NCI-H510A treated with DMSO at 0.1 percent for 48 hours (cell line): ENCODE data around the gene DUSP2.
A peak's percentile ranks its signal among the peaks of the same experiment; 100 is the strongest.

Experiments
- DNase-seq: peaks from one replicate; lab custom pipeline; 2025; lab: John Stamatoyannopoulos, UW

DUSP2 gene

GRCh38 chr2:96131813-96132745, 13.2 kb downstream of the DUSP2 start:
- DNase-seq: no peak

- no peak for DNase-seq
Observed at GRCh38 chr2:96131152-96131812, 14.0 kb downstream of the DUSP2 start.

DNA sequence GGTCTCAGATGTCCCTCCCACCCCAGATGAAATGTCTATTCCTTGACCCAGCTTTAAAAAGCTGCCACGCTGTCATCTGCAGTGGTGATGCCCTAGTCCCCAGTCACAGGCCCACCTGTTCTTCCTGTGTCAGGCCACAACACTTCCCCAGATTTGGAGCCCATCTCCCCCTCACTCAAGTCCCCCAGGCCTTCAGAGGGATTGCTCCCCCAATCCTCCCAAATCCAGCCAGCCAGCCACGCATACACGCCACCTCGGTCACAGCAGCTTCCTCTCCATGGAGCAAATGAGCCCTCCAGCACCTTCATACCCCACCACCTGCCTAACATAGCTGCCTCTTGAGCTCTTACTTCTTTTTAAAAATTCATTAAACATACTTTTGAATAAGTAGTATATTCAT, 14.8 kb downstream of the DUSP2 start:
- no peak for DNase-seq

GRCh38 chr2:96129528-96130120, 15.6 kb downstream of the DUSP2 start:
- DNase-seq: no peak

DNA sequence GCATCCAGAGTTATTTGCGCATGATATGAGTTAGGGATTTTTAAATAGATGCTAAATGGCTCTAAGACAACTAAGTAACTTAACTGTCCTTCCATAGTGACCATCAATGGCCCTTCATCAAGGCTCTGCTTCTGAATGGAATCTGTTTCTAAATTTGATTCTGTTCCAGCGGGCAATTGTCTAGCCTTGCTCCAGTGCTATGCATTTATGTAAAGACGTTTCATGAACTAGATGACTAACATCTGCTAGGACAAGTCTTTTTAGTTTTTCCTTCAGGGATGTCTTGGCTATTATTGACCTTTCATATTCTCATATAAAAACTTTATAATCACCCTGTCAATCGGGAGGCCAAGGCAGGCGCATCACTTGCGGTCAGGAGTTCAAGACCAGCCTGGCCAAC, 16.8 kb downstream of the DUSP2 start:
- no peak for DNase-seq

GRCh38 chr2:96124406-96125265, 20.6 kb downstream of the DUSP2 start:
- DNase-seq: no peak

DNA sequence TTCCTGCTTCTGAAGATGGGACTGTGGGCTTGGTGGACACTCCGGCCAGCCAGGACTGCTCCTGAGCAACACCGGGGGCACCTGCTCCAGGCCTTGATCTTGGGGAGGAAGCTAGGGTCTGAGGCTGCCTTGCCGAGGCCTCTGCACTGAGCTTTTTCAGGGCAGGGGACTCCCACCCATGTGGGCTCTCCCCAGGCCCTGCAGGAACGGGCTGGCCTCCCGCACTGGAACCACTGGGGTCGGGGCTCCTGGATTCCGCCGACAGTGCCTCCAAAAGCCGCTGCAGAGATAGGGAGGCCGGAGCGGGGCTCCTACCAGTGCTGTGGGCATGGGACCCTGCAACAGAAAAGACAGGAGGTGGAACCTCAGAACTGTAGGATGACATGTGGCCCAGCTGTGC, 21.3 kb downstream of the DUSP2 start:
- no peak for DNase-seq

GRCh38 chr2:96123290-96123689, 21.9 kb downstream of the DUSP2 start:
- DNase-seq: no peak

DNA sequence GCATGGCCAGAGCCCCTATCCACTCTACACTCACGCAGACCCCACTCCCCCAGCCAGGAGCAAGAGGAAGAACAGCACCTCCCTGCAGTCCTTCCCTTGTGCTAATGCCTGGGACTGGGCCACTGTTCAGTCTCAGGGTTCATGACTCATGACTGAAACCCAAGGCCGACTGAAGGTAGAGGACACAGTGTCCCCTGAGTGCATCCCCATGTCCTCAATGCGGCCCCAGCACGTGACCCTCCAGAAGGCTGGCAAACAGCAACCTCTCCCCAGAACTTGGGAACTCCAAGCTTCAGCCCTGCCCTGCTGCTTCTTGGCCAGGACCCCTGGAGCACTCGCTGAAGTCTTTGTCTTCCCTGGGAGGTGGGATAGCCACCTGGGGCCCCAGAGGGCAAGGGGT, 22.8 kb downstream of the DUSP2 start:
- no peak for DNase-seq

DNA sequence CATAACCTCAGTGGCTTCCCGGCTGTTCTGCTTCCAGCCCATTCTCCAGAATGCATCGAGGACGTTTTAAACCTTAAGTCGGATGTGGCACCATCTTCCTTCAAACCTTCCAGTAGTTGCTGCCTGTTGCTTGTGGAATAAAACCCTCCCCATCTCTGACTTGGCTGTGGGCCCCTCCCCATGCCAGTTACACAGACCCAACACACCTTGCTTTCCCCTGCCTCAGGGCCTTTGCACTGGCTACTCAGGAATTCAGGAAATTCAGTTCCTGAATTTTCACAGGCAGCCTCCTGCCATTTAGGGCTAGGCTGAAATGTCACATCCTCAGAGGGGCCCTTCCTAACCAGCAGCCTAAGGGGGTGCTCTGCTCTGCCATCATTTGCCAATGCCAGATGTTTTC, 23.8 kb downstream of the DUSP2 start:
- no peak for DNase-seq

GRCh38 chr2:96120991-96121390, 24.2 kb downstream of the DUSP2 start:
- no peak for DNase-seq

- DNase-seq: no peak
Observed at GRCh38 chr2:96120091-96120720, 25.0 kb downstream of the DUSP2 start.

- DNase-seq: no peak
Observed at GRCh38 chr2:96119389-96119751, 25.9 kb downstream of the DUSP2 start.

- no peak for DNase-seq
Observed at GRCh38 chr2:96118698-96119388, 26.4 kb downstream of the DUSP2 start.

GRCh38 chr2:96117701-96118588, 27.3 kb downstream of the DUSP2 start:
- DNase-seq: no peak

GRCh38 chr2:96116879-96117533, 28.2 kb downstream of the DUSP2 start:
- peak; percentile 4 for DNase-seq

DNA sequence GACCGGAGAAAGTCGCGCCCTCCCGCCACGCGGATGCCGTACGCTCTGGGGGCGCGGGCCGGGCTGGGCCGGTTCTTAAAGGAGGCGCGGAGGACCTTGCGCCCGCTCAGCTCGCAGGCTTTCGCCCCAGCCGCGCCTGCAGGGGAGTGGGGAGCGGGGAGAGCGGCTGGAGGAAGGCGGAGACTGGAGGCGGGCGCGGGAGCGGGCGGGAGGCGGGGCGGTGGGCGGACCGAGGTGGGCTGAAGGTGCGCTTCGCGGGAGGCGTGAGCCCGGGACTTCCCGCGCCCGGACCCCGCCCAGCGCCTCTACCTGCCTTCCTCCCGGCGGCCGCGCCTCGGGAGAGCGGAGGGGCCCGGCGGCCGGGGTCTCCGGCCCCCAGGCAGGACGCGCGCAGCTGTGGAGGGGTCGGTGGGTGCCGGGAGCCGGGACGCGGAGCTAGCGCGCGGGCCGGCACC, 28.8 kb downstream of the DUSP2 start, which contains the start of gene ADRA2B:
TSS of gene ADRA2B (minus strand) at position 148 of the 455 bp plus-strand sequence. CDS start 422 bp downstream, outside the sequence.
- peak; percentile 16 for DNase-seq

- DNase-seq: no peak
Observed at GRCh38 chr2:96115631-96116423, 29.4 kb downstream of the DUSP2 start.
